Measurements from ENCODE around the gene CLEC12A.

GRCh38 chr12:9971181-9971580, at the start of gene CLEC12A:
- TF ChIP-seq CTCF (IDR thresholded peaks at IDR 0.05) (no peak), POLR2A (IDR thresholded peaks at IDR 0.05) (no peak)
